GM10266 (cell line): ENCODE measurements around the gene LDLRAD2.
"Not testable (repeated sequence)": the region's sequence is repeated elsewhere in the genome, so short reads cannot be mapped to it uniquely, and the experiment has no call there.

Experiments used
- DNase-seq: peaks from one replicate; pipeline ENCODE4 v3.0.0; 2012; ENCODE audit errors: extremely low spot score
- CTCF ChIP-seq: IDR thresholded peaks from 2 replicates; pipeline ENCODE4 v1.5.1; 2012; ENCODE audit warnings: mild to moderate bottlenecking, low read depth; ENCODE audit not compliant: control insufficient read depth, insufficient read depth; ENCODE audit errors: missing control alignments

The LDLRAD2 gene

DNA sequence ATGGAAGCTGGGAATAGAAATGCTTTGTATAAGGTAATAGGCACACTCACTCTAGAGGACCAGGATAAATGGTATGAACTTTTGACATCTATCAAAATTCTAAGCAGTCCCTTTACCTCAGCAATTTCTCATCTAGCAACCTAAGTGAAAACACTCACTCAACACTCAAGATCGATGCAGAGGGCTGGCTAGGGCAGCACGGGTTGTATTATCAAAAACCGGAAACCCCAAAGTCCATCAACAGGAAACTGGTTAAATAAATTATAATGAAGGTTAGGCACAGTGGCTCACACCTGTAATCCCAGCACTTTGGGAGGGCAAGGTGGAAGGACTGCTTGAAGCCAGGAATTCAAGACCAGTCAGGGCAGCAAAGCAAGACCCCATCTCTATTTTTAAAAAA lies 38.5 kb upstream of the LDLRAD2 start:
- no peak for TF ChIP-seq CTCF

DNA sequence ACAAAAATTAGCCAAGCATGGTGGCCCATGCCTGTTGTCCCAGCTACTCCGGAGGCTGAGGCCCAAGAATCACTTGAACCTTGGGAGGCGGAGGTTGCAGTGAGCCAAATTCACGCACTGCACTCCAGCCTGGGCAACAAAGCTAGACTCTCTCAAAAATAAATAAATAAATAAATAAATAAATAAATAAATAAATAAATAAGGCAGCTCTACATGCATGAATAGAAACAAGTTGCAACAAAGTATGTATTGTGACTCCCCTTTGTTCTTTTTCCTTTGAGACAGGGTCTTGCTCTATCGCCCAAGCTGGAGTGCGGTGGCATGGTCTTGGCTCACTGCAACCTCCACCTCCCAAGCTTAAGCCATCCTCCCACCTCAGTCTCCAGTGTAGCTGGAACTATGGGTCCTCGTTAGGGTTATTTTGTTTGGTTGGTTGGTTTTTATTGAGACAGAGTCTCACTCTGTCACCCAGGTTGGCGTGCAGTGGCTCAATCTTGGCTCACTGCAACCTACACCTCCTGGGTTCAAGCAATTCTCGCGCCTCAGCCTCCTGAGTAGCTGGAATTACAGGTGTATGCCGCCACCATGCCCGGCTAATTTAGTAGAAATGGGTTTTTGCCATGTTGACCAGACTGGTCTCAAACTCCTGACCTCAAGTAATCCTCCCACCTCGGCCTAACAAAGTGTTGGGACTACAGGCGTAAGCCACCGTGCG lies 37.1 kb upstream of the LDLRAD2 start:
- TF ChIP-seq CTCF, result no peak
- no peak for DNase-seq

More for the DNA sequence above, 38.5 kb upstream of the LDLRAD2 start:
- no peak for DNase-seq

GRCh38 chr1:21775550-21775914 lies 36.5 kb upstream of the LDLRAD2 start:
- no peak for DNase-seq
- no peak for TF ChIP-seq CTCF

- DNase-seq, result no peak
- no peak for TF ChIP-seq CTCF
Observed at GRCh38 chr1:21775985-21776562, 36.0 kb upstream of the LDLRAD2 start.

- DNase-seq, result not testable (repeated sequence)
Observed at GRCh38 chr1:21776925-21777324, 35.1 kb upstream of the LDLRAD2 start.

GRCh38 chr1:21778405-21778727 lies 33.7 kb upstream of the LDLRAD2 start:
- TF ChIP-seq CTCF, result no peak
- no peak for DNase-seq

- no peak for TF ChIP-seq CTCF
Observed at GRCh38 chr1:21779613-21780521, 32.2 kb upstream of the LDLRAD2 start.

More at GRCh38 chr1:21779613-21780521, 32.2 kb upstream of the LDLRAD2 start:
- DNase-seq, result peak; percentile 45
